Tibial nerve (tissue), 4 donors: ENCODE data around the gene REV3L. TPM values are rescaled to one million over a fixed set of nuclear protein-coding genes. Genes with fewer than 3 reads are reported as not detected.
"Not testable (repeated sequence)": the region's sequence is repeated elsewhere in the genome, so short reads cannot be mapped to it uniquely, and the experiment has no call there.

Experiments
- DNase-seq, 2 donors: peaks; one replicate each; pipeline ENCODE4 v3.0.0-alpha.2; 2019; ENCODE audit warnings: low spot score in 2 of 2
- H3K27ac ChIP-seq, 4 donors: fragments of 200-600 bp; sonication (generic) in 3 of 4; one replicate each; pipeline ENCODE4 v1.5.1; 2017 to 2019; ENCODE audit warnings: mild to moderate bottlenecking in 1 of 4
- H3K27me3 ChIP-seq, 2 donors: fragments of 200-600 bp; sonication (generic) in 1 of 2; one replicate each; pipeline versions ENCODE4 v1.5.1 to v1.6.0; 2017 to 2019
- H3K36me3 ChIP-seq, 3 donors: fragments of 200-600 bp; sonication (generic); one replicate each; pipeline ENCODE4 v1.5.1; 2018 to 2019
- H3K4me1 ChIP-seq, 4 donors: fragments of 200-600 bp; sonication (generic) in 3 of 4; one replicate each; pipeline ENCODE4 v1.5.1; 2017 to 2019
- H3K4me3 ChIP-seq, 4 donors: fragments of 200-600 bp; sonication (generic) in 3 of 4; one replicate each; pipeline ENCODE4 v1.5.1; 2017 to 2019; ENCODE audit warnings: mild to moderate bottlenecking in 1 of 4, moderate library complexity in 1 of 4
- H3K9me3 ChIP-seq, 4 donors: fragments of 200-600 bp; sonication (generic) in 3 of 4; one replicate each; pipeline ENCODE4 v1.5.1; 2017 to 2019
- EP300 ChIP-seq, 2 donors: sonication (generic); formaldehyde crosslinking; IDR thresholded peaks; one replicate each; pipeline ENCODE4 v1.6.1; 2017; ENCODE audit warnings: antibody characterized with exemption in 2 of 2, mild to moderate bottlenecking in 1 of 2
- POLR2A ChIP-seq, 2 donors: fragments of 450-650 bp; IDR thresholded peaks; one replicate each; pipeline ENCODE4 v1.6.1; 2017; ENCODE audit warnings: antibody characterized with exemption in 2 of 2, mild to moderate bottlenecking in 2 of 2, moderate library complexity in 2 of 2
- WGBS, 2 donors: methylation state at CpG; one replicate each; pipeline ENCODE4 v1.1.5; 2018; 5-methylcytosine and 5-hydroxymethylcytosine counted together
- total RNA-seq, 4 donors: library from RNA; depleted of rRNA; stranded (reverse); fragments of >200 nt; gene quantifications; one replicate each; pipeline ENCODE4 v1.1.0, GENCODE V29; 2016
- TF ChIP-seq, protein P1 (sequence below), 5 experiments: fragments of 200-600 bp in 3 of 5; fragments of 450-650 bp in 2 of 5; sonication (generic) in 3 of 5; IDR thresholded peaks; one replicate each; pipeline ENCODE4 v1.5.1; 2016 to 2019; ENCODE audit warnings: antibody characterized with exemption in 5 of 5, mild to moderate bottlenecking in 3 of 5, moderate library complexity in 2 of 5

The REV3L gene
- total RNA-seq, 4 donors from 2014 or later: 26.7 to 45.9 (median 34.1) TPM

DNA sequence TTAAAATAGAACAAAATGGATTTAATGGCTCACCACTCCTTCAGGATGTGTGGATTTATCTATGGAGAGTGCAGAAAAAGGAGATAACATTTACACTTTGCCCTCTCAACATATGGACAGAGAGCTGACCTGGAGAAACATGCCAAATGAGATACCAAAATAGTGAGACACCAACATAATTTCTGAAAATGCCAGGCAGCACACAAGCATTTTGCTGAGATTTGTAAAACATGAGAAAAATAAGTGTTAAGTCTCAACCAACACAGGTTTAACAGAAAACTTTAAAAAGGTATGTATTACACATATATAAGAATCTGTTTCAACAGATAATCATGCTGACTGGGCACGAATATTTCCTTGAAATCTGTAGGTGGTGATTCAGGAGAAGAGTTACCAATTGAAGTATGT, 145.2 kb downstream of the REV3L start:
- TF ChIP-seq, protein P1, sequence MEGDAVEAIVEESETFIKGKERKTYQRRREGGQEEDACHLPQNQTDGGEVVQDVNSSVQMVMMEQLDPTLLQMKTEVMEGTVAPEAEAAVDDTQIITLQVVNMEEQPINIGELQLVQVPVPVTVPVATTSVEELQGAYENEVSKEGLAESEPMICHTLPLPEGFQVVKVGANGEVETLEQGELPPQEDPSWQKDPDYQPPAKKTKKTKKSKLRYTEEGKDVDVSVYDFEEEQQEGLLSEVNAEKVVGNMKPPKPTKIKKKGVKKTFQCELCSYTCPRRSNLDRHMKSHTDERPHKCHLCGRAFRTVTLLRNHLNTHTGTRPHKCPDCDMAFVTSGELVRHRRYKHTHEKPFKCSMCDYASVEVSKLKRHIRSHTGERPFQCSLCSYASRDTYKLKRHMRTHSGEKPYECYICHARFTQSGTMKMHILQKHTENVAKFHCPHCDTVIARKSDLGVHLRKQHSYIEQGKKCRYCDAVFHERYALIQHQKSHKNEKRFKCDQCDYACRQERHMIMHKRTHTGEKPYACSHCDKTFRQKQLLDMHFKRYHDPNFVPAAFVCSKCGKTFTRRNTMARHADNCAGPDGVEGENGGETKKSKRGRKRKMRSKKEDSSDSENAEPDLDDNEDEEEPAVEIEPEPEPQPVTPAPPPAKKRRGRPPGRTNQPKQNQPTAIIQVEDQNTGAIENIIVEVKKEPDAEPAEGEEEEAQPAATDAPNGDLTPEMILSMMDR (IDR thresholded peaks at IDR 0.05): no peak
- TF ChIP-seq EP300 (IDR thresholded peaks at IDR 0.05): no peak
- no peak for TF ChIP-seq POLR2A (IDR thresholded peaks at IDR 0.05)
- no peaks in the 10 kb centered on the region for H3K4me1 ChIP-seq
- no peaks in the 10 kb centered on the region for H3K27me3 ChIP-seq
- WGBS, 2 donors: 90 to 93% methylated on average over 1 of the region's 1 CpG
- no peak overlapping the region for H3K27ac ChIP-seq
- H3K4me3 ChIP-seq: no peak overlapping the region
- DNase-seq: no peak
- no peaks in the 10 kb centered on the region for H3K9me3 ChIP-seq
- peaks cover 0 to 30% (median 0%) of the 10 kb centered on the region in 3 donors for H3K36me3 ChIP-seq

DNA sequence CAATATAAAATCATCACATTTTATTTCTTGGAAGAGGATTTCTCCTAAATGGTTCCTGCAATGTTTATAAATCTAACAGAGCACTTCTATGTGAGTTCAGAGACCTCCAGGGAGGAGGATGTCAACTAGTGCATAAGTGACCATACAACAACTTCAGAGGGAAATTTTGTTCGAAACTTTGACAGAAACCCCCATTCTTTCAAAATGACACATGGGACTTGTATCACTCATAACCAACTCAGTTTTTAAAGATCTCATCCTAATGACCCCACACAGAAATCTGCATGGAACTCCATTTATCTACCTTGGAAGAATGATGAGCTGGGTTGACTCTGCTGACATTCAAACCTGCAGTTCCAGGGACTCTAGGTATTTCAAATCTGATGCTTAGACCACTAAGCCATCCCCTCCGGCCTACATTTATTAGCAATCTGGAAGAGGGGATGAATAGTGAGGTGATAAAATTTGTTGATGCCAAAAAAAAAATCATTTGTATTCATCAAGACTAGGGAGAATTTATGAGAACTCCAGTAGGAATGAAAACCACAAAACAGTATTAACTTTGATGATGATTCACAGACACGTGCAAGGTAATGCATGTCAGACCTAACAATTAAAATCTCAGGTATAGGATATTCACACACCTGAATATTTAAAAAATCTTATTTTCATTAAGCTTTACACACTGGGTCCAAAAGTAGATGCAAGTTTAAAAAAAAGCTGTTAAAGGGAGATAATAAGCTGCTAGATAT, 153.0 kb downstream of the REV3L start:
- DNase-seq: no peak
- WGBS, 2 donors: 95% methylated on average over 3 of the region's 3 CpGs
- H3K36me3 ChIP-seq: peaks cover 0 to 82% (median 8%) of the 10 kb centered on the region in 3 donors
- H3K27me3 ChIP-seq: no peaks in the 10 kb centered on the region
- no peaks in the 10 kb centered on the region for H3K4me1 ChIP-seq
- no peak overlapping the region for H3K27ac ChIP-seq
- H3K4me3 ChIP-seq: no peak overlapping the region
- no peaks in the 10 kb centered on the region for H3K9me3 ChIP-seq
- TF ChIP-seq, protein P1 (IDR thresholded peaks at IDR 0.05): no peak
- TF ChIP-seq POLR2A (IDR thresholded peaks at IDR 0.05) (no peak), EP300 (IDR thresholded peaks at IDR 0.05) (no peak)

DNA sequence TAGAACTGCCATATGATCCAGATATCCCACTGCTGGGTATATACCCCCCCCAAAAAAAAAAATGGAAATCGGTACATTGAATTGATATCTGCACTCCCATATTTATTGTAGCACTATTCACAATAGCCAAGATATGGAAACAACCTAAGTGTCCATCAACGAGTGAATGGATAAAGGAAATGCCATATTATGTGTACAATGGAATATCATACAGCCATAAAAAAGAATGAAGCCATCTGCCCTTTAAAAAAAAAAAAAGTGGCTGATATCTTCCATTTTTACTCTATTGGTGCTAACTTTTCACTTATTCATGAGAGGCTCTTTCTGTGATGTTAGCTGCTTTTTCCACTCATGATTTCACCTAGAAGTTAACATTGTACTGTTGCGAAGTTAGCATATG, 156.5 kb downstream of the REV3L start:
- Histone ChIP-seq H3K4me1 (no peaks in the 10 kb centered on the region), H3K27ac (no peak overlapping the region), H3K27me3 (no peaks in the 10 kb centered on the region), H3K4me3 (no peak overlapping the region), H3K36me3 (peaks cover 0 to 88% (median 8%) of the 10 kb centered on the region in 3 donors), H3K9me3 (no peaks in the 10 kb centered on the region)
- TF ChIP-seq, protein P1 (IDR thresholded peaks at IDR 0.05): no peak
- no peak for TF ChIP-seq POLR2A (IDR thresholded peaks at IDR 0.05)
- TF ChIP-seq EP300 (IDR thresholded peaks at IDR 0.05): no peak
- 96 to 97% methylated on average over 3 of the region's 3 CpGs for WGBS, 2 donors
- DNase-seq: no peak

DNA sequence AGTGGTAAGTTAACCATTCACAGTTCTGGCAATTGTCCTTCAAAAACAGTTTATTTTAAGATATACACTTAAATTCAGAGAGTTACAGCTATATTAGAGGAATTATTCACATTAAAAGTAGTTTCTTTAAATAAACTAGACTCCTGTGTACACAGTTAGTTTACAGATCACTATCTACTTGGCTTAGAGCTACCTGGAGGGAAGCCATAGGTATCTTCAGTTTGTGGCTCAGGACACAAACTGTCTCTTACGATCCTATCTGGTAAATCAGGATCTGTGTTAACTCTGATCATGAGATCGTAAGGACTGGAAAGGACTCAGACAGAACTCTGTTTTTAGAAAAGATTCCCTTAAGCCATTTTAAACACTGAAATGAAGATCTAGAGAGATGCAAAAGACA, 160.9 kb downstream of the REV3L start:
- TF ChIP-seq EP300 (IDR thresholded peaks at IDR 0.05): no peak
- 89 to 96% methylated on average over 2 of the region's 2 CpGs for WGBS, 2 donors
- no peak for DNase-seq
- Histone ChIP-seq H3K27ac (no peak overlapping the region), H3K4me1 (no peaks in the 10 kb centered on the region), H3K27me3 (no peaks in the 10 kb centered on the region), H3K36me3 (peaks cover 0 to 87% (median 0%) of the 10 kb centered on the region in 3 donors), H3K4me3 (no peak overlapping the region), H3K9me3 (no peaks in the 10 kb centered on the region)

DNA sequence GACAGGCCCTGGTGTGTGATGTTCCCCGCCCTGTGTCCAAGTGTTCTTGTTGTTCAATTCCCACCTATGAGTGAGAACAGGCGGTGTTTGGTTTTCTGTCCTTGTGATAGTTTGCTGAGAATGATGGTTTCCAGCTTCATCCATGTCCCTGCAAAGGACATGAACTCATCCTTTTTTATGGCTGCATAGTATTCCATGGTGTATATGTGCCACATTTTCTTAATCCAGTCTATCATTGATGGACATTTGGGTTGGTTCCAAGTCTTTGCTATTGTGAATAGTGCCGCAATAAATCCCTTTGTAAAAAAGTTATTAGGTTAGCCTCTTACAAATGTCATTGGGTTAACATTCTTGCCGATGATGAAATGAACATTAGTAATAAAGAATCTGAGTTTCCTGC, 175.1 kb downstream of the REV3L start:
- not testable (repeated sequence) for DNase-seq, H3K4me1 ChIP-seq, H3K9me3 ChIP-seq, H3K27ac ChIP-seq, H3K27me3 ChIP-seq, H3K4me3 ChIP-seq
- H3K36me3 ChIP-seq: peaks cover 2 to 78% (median 9%) of the 10 kb centered on the region in 3 donors
- 95% methylated on average over 4 of the region's 4 CpGs for WGBS, 2 donors

DNA sequence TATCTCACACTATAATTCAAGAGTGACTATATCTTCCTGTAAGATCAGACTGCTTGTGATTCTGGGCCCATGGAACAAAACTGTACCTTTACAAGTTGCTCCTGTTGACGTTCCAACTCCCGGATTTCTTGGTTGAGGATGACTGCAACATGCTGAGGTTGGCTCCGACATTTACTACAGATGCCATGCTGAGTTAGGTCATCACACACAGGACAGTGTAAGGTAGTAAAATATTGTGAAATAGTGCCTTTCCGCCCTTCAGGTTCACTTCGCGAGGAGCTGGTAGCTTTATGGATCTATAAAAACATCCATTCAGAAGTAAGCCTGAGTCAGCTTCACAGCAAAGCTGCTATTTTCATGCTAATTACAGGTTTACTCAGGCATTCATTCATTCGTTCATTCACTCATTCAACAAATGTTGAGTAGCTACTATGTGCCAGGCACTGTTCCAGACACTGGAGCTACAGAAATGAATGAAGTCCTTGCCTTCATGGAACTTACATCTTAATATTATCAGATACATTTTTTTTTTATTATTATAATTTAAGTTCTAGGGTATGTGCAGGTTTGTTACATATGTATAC, 175.7 kb downstream of the REV3L start:
- no peak for TF ChIP-seq EP300 (IDR thresholded peaks at IDR 0.05)
- TF ChIP-seq, protein P1 (IDR thresholded peaks at IDR 0.05): no peak
- TF ChIP-seq POLR2A (IDR thresholded peaks at IDR 0.05): no peak
- Histone ChIP-seq H3K27me3 (no peaks in the 10 kb centered on the region), H3K36me3 (peaks cover 2 to 76% (median 9%) of the 10 kb centered on the region in 3 donors), H3K9me3 (no peaks in the 10 kb centered on the region), H3K4me3 (no peak overlapping the region), H3K27ac (no peak overlapping the region), H3K4me1 (no peaks in the 10 kb centered on the region)
- DNase-seq: no peak
- 82 to 85% methylated on average over 7 of the region's 7 CpGs for WGBS, 2 donors
